Femur (tissue), 1 donor: ENCODE results near the gene TIMP3.

ENCODE experiments used
- DNase-seq: peaks from one replicate; pipeline ENCODE4 v3.0.0-alpha.2; 2017

The TIMP3 gene

GRCh38 chr22:32830957-32831356 lies 29.5 kb downstream of the TIMP3 start:
- no peak for DNase-seq

GRCh38 chr22:32831584-32831983 lies 30.1 kb downstream of the TIMP3 start:
- DNase-seq = no peak

- DNase-seq = no peak
These were observed 30.7 kb downstream of the TIMP3 start for GRCh38 chr22:32832174-32832573.

- peak; percentile 58 for DNase-seq
These were observed 35.0 kb downstream of the TIMP3 start for GRCh38 chr22:32836280-32837123.

GRCh38 chr22:32837142-32837541 lies 35.6 kb downstream of the TIMP3 start:
- DNase-seq = no peak

- DNase-seq = no peak
These were observed 36.3 kb downstream of the TIMP3 start for GRCh38 chr22:32837803-32838202.

- peak; percentile 79 for DNase-seq
These were observed 38.5 kb downstream of the TIMP3 start for GRCh38 chr22:32839831-32840584.

GRCh38 chr22:32841175-32841574 lies 39.7 kb downstream of the TIMP3 start:
- no peak for DNase-seq

- no peak for DNase-seq
These were observed 41.0 kb downstream of the TIMP3 start for GRCh38 chr22:32842486-32842885.

- no peak for DNase-seq
These were observed 41.8 kb downstream of the TIMP3 start for GRCh38 chr22:32843300-32843699.

- no peak for DNase-seq
These were observed 42.7 kb downstream of the TIMP3 start for GRCh38 chr22:32844251-32844650.

- peak; percentile 71 for DNase-seq
These were observed 45.4 kb downstream of the TIMP3 start for GRCh38 chr22:32846780-32847491.

GRCh38 chr22:32848226-32848625 lies 46.7 kb downstream of the TIMP3 start:
- DNase-seq = no peak

GRCh38 chr22:32849501-32849900 lies 48.0 kb downstream of the TIMP3 start:
- no peak for DNase-seq

- DNase-seq = no peak
These were observed 48.7 kb downstream of the TIMP3 start for GRCh38 chr22:32850157-32850556.

- peak; percentile 61 for DNase-seq
These were observed 49.3 kb downstream of the TIMP3 start for GRCh38 chr22:32850591-32851517.

- DNase-seq = no peak
These were observed 51.1 kb downstream of the TIMP3 start for GRCh38 chr22:32852395-32853251.

GRCh38 chr22:32853662-32854061 lies 52.2 kb downstream of the TIMP3 start:
- no peak for DNase-seq

- DNase-seq = no peak
These were observed 52.9 kb downstream of the TIMP3 start for GRCh38 chr22:32854351-32854804.

GRCh38 chr22:32855045-32855756 lies 53.7 kb downstream of the TIMP3 start:
- DNase-seq = no peak
